ENCODE data around the gene ESF1.

Gene ESF1

GRCh38 chr20:13670160-13670559, 114.6 kb downstream of the ESF1 start:
- H3K9ac ChIP-seq (ENCODE audit: insufficient read length, low read depth): no peak overlapping the region

DNA sequence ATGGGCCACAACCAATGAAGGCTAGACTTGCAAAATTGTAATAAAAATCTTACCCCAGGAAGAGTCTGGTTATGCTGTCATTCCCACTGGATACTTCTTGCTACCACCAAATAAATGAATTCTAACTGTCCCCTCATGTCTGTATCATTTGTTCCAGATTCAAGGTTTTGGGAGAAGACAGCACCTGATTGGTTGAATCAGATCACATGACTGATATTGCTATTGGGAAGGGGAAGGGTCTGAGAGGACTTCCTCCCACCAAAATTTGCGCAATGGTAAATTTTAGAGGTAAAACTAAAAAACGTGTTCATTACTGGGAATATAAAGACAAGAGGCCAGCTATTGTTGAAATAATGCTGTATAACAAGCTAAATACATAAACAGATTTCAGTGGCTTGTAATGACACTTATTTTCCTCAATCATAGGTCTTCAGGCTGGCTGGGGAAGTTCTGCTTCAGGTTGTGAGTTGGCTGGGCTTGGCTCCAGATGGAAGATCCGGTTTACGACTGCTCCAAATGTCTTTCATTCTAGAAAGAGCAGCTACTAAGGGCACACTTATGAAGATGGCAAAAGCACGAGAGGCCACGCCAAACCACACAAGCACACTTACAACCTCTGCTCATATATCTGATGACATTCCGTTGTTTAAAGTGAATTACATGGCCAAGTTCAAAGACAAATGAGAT, 118.9 kb downstream of the ESF1 start:
- Histone ChIP-seq H3K4me3 (ENCODE audit: insufficient read length, low read depth) (no peak overlapping the region), H3K9me3 (ENCODE audit: insufficient read depth, low read length) (no peaks in the 10 kb centered on the region), H3K36me3 (ENCODE audit: insufficient read depth, insufficient read length, low read length) (no peaks in the 10 kb centered on the region), H3K27me3 (ENCODE audit: insufficient read depth, insufficient read length) (no peaks in the 10 kb centered on the region), H3K9ac (ENCODE audit: insufficient read length, low read depth) (no peak overlapping the region), H3K4me1 (ENCODE audit: insufficient read depth, insufficient read length) (no peaks in the 10 kb centered on the region)
- DNase-seq (ENCODE audit: low read depth, low spot score): no peak
- TF ChIP-seq YY1 (IDR thresholded peaks at IDR 0.05; ENCODE audit: insufficient read depth, insufficient read length) (no peak), ZNF274 (IDR thresholded peaks at IDR 0.05; ENCODE audit: low read depth, low read length) (no peak), SUZ12 (IDR thresholded peaks at IDR 0.05; ENCODE audit: extremely low read depth, insufficient read depth, insufficient read length) (no peak)

More at GRCh38 chr20:13670160-13670559, 114.6 kb downstream of the ESF1 start:
- H3K9me3 ChIP-seq (ENCODE audit: insufficient read depth, low read length): no peaks in the 10 kb centered on the region
- TF ChIP-seq ZNF274 (IDR thresholded peaks at IDR 0.05; ENCODE audit: low read depth, low read length): no peak
- TF ChIP-seq YY1 (IDR thresholded peaks at IDR 0.05; ENCODE audit: insufficient read depth, insufficient read length): no peak
- TF ChIP-seq SUZ12 (IDR thresholded peaks at IDR 0.05; ENCODE audit: extremely low read depth, insufficient read depth, insufficient read length): no peak
- no peaks in the 10 kb centered on the region for H3K4me1 ChIP-seq (ENCODE audit: insufficient read depth, insufficient read length)
- no peak for DNase-seq (ENCODE audit: low read depth, low spot score)
- H3K4me3 ChIP-seq (ENCODE audit: insufficient read length, low read depth): no peak overlapping the region
- H3K27me3 ChIP-seq (ENCODE audit: insufficient read depth, insufficient read length): no peaks in the 10 kb centered on the region
- no peaks in the 10 kb centered on the region for H3K36me3 ChIP-seq (ENCODE audit: insufficient read depth, insufficient read length, low read length)
